Globus pallidus (tissue), 1 donor: ENCODE measurements around the gene ASIC1.
"Not testable (repeated sequence)": the region's sequence is repeated elsewhere in the genome, so short reads cannot be mapped to it uniquely, and the experiment has no call there.

Experiments used
- DNase-seq: peaks from one replicate; pipeline ENCODE4 v3.0.0-alpha.2; 2015; ENCODE audit warnings: low spot score

The ASIC1 gene

DNA sequence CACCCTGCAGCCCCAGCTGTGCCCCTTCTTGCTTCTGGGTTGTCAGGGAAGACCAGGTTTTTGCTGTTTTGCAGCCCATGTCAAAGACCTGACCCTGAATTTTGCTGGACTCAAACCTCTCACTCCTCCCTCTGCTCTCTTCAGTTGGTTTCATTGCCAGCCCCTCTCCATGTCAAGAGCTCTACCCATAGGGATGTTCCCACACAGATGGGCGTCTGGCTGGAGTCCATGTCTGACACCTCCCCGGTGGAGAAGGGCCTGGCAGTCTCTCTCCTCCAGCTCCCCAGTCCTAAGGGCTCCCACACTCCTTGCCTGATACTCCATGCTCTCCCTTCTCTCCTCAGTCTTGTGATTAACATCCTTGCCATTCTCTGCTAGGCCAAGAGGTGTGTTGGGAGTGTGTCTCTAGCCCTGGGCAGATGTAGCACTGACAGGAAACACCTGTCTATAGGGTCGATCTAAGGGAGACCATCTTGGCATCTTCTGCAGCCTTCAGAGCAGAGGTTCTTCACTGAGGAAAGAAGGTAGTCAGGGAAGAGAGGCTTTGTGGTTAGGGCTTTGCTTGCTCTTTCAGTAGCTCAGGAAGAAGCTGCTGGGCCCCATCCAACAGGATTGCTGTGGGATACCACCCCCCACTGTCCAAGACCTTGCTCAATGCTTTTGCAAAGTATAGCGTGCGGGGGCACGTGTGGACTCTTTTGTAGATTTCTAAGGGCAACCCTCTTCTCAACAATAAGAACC, 4.7 kb downstream of the ASIC1 start:
- DNase-seq, result no peak

DNA sequence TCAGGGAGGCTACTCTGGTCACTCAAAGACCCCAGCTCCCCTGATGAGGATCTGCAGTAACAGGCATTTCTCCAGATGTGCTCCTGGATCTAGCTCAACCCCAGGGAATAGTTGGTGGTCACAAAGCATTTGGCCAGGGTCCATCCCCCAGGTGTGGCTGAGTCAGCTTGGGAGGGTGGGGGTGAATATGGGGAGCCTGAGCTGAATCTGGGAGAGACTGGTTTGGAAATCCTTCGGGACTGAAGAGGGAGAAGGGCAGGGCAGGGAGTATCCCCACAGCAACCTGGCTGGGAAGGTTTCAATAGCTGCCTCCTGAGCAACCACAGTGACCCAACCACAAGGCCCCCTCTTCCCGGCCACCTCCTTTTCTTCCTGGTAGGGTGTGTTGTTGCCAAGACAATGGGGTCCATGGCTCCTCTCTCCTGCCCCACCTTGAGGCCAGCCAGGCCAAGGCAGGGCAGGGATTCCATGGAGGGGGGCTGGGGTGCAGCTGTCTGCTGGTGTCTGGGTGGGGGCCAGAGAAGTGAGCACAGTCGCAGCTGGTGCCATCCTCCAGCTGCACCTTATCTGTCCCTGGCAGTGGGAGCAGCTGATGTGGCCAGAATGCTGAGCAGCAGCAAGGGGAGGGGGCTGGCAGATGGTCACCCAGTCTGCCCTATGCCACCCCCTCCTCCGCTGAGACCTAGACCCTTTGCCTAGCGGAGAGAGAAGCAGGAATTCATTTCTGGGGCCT, 5.5 kb downstream of the ASIC1 start:
- DNase-seq, result peak; percentile 54

DNA sequence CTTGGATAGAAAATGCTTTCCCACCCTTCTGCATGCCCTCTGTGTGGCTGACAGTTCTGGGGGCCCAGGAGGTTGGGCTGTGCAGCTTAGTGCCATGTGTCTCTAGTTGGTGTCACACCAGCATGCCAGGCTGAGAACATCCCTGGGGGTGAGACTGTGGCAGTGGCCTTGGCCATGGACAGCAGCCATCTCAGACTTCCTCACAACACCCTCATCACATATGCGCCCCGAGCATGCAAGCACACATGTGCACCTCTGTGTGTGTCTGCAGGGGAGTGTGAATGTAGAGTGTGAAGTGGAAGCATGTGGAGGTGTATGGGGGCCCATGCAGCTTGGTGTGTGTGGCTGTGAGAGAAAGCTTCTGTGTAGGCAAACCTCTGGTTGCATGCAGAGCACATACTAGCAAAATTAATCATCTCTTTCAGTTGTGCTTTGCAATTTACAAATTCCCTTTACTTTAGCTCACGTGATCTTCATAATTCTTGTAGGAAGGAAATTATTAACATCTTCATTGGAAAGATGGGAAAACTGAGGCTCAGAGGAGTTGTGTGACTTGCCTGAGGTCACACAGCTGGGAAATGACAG, 8.4 kb downstream of the ASIC1 start:
- no peak for DNase-seq

DNA sequence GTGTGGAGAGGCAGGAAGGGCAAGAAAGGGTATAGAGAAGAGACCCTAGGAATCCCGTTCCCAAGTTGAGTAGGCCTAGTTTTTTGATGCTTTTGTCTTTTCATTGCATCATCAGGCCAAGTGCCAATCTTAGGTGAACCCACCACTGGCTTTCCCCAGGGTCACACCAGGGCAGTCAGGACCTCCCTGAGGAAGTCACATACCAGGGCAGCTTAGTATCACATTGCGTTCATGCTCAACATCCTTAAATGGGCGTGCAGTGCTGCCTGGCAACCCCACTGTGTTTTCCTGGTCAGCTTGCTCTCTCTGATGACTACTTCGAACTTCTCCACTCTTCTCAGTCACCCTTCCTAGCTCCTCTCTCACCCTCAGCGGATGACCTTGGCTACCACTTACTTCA, 9.0 kb downstream of the ASIC1 start:
- DNase-seq, result no peak

DNA sequence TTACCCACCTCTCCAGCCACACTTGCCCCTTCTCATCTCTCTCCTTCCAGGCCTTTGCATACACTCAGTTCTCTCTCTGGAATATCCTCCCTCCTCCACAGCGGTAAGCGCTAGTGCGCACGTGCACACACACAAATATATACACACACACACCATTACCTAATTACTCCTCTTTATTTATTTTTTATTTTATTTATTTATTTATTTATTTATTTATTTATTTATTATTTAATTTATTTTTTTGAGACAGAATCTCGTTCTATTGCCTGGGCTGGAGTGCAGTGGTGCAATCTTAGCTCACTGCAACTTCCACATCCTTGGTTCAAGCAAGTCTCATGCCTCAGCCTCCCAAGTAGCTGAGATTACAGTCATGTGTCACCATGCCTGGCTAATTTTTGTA, 11.7 kb downstream of the ASIC1 start:
- no peak for DNase-seq

DNA sequence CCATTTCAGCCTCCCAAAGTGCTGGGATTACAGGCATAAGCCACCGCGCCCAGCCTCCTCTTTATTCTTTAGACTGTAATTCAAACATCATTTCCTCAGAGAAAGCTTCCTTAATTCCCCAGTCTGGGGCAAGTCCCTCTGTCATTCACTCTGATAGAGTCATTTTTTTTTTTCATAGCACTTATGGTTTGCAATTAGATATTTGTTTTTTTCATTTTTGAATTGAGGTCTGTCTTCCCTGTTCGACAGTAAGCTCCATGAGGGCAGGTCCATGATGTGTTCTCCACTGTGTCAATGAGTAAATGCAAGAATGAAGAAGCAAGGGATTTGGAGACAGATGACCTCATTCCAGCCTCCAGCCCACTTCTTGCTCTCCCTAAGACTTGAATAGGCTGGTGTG, 12.1 kb downstream of the ASIC1 start:
- DNase-seq, result no peak

DNA sequence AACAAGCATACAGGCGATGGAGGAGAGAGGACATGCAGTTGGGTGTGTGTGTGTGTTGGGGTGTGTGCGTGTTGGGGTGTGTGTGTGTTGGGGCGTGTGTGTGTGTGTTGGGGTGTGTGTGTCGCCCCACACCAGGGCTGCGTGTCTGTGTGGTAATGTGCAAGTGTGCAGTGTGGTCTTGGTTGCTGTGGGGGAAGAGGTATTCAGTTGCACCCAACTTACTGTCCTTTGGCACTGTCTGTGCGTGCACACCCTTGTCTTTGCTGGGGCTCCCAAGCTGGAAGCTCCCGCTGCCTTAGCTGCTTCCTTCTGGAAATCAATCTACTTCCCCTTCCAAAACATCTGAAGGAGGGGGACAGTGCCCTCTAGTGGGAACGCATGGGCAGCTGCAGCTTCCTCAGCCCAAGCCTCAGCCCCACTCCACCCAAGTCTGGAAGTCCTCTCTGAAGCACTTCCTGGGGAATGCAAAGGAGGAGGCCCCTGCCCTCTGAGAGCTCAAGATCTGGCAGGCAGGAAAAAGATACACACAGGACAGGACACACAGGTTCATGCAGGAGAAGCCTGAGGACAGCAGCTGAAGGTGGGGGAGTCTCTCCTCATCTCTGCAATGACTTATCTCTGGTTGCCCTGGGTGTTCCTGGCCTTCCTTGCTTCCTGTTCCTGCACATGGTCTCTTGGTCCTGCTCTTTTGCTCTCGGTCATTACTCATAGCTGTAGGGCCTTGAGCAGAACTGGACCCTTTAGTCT, 13.1 kb downstream of the ASIC1 start:
- peak; percentile 85 for DNase-seq

DNA sequence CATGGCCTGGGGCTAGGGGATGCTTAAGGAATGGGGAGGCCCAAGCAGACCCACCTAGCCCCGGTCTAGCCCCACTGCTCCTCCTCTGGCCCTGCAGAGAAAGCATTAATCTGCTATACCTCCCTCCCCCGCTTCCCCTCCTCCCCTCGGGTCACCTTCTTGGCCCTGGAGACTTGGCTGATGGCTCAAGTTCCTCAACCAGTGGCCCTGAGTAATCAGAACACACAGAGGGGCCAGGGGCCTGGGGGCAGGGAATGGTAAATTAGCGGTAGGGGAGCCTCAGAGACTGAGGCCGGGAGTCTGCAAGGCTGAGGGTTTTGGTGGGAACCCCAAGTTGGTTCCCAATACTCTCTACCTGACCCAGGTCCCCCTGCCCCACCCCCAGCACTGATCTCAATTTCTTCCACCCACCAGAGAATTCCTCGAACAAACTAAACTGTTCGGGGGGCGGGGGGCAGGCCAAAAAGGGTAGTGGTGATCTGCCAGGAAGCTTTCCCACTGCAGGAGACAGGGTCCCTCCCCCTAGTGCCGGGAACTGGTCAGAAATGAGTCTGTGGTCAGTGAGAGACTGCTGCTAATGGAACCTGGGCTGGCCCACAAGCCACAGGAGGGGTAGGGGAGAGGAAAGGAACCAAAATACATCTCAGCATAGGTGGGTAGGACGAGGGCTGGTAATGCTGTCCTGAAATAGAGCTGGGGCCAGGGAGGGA, 15.0 kb downstream of the ASIC1 start:
- no peak for DNase-seq

DNA sequence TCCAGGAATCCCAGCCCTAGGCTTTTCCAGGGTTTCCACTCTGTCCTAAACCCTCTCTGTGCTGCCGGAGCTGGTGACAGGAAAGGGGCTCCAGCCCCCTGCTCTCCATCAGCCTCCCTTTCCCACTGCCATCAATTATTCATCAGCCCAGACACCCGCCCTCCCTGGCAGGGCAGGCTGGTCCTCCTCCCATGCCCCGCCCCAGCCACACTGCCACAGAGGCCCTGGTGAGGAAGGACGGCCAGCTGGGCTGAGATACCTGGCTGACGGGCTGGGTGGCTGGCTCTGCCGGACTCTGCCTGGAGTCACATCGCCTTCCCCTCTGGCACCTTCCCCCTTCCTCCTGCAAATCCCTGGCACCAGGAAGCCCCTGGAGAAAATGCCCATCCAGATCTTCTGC, 15.8 kb downstream of the ASIC1 start:
- no peak for DNase-seq

DNA sequence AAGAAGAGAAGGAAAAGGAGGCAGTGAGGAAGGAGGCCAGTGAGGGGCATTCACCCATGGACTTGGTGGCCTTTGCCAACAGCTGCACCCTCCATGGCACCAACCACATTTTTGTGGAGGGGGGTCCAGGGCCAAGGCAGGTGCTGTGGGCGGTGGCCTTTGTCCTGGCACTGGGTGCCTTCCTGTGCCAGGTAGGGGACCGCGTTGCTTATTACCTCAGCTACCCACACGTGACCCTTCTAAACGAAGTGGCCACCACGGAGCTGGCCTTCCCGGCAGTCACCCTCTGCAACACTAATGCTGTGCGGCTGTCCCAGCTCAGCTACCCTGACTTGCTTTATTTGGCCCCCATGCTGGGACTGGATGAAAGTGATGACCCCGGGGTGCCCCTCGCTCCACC, 16.3 kb downstream of the ASIC1 start:
- no peak for DNase-seq

DNA sequence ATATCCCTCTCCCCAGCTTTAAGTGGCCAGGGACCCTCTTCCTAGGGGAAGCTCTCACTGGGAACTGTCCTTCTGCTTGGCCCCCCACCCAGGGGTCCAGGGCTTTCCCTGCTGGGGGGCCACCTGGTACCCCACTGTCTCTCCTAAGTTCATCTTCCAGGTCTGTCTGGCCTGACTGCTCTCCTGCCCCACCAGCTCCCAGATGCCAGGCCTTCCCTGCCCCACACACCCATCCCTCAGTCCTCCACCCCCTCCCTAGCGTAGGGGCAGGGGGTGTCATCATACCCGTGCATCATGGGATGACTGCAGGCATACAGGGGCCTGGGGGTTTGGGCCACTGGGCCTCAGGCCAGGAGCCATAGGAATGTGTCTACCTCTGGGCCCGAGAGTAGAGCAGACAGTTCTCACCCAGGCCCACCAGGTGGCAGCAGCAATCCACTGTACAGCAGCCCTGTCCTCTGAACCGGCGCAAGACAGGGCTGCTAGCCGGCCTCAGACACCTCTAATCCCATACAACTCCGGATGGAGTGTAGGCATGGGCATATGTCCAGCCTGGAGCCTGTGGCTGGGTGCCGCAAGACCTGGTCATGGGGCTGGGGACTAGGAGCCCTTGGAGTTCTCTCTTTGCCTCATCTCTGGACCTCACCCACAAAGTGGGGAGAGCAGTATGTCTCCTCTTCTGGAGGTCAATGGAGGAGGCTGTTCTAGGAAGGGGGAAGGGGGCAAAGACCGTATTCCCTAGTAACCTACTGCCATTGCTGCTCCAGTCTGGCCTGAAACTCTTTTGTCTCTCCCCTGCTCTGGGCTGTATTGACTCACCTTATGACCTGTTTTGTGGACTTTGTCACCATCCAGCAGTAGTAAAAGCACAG, 17.8 kb downstream of the ASIC1 start:
- DNase-seq, result peak; percentile 81

DNA sequence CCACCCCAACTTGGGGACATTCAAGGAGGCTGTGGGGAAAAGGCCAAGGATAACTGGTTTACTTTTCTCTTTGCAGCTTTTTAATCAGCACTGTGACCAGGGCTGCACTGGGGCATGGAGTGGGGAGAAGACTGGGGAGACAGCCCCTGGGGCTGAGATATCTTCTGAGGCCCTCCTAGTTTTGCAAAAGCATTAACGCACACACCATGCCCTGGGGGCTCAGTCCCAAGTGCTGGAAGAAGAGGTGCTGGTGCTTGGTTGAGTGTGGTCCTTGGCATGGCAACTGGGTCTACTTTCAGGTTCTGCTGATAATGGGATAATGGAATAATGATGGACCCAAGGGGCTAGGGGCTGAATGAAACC, 18.4 kb downstream of the ASIC1 start:
- DNase-seq, result no peak

DNA sequence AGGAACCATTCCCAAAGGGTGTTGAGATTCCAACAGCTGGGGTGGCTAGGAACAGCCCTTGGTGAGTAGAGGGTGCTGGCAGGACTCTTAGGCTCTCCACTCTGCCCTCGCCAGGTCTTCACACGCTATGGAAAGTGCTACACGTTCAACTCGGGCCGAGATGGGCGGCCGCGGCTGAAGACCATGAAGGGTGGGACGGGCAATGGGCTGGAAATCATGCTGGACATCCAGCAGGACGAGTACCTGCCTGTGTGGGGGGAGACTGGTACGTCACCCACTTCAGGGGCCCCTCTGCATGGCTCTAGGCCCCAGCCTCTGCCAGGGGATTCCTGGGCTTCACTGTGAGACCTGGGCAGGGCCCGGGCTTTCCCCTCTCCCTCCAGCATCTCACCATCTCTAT, 19.7 kb downstream of the ASIC1 start:
- DNase-seq, result no peak

DNA sequence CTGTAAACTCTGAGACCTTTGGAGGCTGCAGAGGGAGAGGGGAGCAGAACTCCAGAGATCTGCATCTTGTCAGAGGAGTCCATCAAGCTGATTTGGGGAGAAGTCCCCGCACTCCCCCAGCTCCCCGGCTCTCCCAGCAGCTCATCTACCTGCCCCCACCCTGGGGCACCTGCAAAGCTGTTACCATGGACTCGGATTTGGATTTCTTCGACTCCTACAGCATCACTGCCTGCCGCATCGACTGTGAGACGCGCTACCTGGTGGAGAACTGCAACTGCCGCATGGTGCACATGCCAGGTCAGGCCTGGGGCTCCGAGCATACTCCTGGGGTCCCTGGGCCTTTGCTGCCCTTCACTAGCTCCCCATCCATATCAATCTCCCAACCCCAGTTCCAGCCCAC, 20.9 kb downstream of the ASIC1 start:
- no peak for DNase-seq

DNA sequence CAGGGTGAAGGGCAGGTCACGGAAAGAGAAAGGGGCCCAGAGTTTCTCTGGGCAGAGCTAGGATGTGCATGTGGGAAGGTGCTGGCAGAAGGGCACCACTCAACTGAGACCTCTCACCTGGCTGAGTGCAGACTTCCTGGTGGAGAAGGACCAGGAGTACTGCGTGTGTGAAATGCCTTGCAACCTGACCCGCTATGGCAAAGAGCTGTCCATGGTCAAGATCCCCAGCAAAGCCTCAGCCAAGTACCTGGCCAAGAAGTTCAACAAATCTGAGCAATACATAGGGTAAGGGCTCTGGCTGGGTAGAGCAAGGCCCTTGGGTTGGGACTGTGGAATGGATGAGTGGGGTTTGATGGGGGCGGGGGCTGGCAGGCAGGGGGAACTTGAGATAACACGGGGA, 22.4 kb downstream of the ASIC1 start:
- no peak for DNase-seq

DNA sequence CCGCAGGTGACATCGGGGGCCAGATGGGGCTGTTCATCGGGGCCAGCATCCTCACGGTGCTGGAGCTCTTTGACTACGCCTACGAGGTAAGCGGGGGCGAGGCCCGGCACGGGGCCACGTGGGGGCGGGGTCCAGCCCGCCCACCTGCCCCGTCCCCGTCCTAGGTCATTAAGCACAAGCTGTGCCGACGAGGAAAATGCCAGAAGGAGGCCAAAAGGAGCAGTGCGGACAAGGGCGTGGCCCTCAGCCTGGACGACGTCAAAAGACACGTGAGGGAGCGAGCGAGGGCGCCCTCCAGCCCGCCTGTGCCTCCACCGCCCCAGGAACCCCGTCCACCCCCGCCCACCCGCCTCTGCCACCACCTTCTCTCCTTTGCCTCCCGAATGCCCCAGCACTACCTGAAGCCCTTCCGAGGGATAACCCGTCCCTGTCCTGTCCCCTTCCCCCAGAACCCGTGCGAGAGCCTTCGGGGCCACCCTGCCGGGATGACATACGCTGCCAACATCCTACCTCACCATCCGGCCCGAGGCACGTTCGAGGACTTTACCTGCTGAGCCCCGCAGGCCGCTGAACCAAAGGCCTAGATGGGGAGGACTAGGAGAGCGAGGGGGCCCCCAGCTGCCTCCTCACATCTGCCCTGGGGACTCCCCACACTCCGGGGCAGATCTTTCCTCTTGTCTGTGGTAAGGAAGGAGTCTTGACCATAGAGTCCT, 23.9 kb downstream of the ASIC1 start:
- no peak for DNase-seq

DNA sequence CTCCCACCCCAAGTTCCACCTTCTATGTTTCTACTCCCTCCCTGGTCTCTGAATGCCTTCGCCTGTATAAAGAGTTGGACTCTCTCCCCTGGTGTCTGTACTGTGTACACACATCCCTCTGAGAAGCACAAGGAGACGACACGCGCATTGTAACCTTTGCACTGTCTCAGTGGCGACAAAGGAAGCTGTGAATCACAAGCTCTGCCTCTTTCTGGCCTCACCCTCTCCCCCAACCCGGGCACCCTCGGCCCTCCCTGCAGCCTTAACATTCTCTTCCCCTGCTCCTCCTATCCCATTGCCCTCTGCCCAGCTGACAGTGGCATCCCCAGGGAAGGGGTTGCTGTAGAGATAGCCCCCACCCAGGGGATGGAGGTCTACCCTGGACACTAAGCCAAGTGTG, 25.2 kb downstream of the ASIC1 start:
- no peak for DNase-seq

DNA sequence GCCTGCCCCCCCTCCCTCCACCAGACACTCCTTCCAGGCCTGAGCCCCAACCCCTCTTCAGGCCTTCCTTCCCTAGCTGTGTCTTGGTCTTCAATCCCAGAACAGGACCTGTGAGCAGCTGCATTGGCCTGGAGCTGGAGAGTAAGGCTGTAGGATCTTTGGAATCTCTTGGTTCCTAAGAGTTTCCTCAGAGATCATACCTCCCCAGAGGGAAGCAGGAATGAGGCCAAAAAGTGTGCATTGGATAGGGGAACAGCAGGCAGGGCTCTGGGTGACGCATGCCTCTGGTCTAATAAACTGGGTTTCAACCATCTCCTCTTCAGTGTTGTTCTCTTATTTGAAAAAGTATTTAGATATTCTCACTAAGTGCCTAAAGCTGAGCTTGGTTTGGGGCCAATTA, 25.9 kb downstream of the ASIC1 start:
- no peak for DNase-seq

DNA sequence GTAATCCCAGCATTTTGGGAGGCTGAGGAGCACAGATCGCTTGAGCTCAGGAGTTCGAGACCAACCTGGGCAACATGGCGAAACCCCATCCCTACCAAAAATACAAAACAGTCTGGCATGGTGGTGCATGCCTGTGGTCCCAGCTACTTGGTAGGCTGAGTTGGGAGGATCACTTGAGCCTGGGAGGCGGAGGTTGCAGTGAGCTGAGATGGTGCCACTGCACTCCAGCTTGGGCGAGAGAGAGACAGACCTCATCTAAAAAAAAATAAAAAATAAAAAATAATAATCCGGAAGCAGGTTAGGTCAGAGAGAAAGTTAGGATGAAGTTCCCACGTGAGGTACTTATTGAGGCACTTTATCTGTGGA, 27.0 kb downstream of the ASIC1 start:
- DNase-seq, result not testable (repeated sequence)

DNA sequence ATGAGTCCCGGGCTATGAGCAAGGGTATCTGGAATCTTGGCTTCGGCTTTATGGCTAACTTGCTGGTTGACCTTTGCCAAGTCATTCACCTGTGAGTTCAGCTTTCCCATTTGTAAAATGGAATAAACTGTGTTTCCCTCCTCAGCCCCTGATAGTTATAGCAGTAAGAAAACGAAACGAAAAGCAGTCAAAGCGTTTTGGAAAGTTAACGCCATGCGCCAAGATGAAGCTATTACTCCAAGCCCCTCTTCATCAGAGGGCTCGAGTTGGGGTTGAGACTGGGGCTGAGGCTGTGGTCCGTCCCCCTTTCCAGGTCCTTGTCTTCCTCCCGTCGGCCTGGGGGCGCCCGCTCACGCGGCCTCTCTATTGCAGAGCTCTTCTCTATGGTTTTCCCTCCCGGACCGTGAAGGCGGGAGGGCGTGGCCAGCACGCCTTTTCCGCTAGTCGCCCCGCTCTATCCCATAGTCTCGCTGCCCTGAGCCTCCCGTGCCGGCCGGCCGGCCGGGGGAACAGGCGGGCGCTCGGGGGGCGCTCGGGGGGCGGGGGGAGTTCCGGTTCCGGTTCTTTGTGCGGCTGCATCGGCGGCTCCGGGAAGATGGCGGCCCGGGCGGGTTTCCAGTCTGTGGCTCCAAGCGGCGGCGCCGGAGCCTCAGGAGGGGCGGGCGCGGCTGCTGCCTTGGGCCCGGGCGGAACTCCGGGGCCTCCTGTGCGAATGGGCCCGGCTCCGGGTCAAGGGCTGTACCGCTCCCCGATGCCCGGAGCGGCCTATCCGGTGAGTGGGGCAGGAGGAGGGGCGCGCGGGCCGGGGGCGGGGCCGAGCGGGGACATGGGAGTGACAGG, 27.6 kb downstream of the ASIC1 start, which contains the start of gene SMARCD1:
Gene SMARCD1, plus strand, starts transcription at position 568 of the 840 bp plus-strand sequence. Its CDS starts 28 bp downstream, at position 596.
- peak; percentile 94 for DNase-seq
